Right ventricle myocardium inferior (tissue), 1 donor: ENCODE measurements around the gene ZNF524. TPM values are rescaled to one million over a fixed set of nuclear protein-coding genes. Genes with fewer than 3 reads are reported as not detected.
"Not testable (repeated sequence)": the region's sequence is repeated elsewhere in the genome, so short reads cannot be mapped to it uniquely, and the experiment has no call there.

Source experiments
- ATAC-seq: fragments of 200-7000 bp; cut with Tn5 transposase; one replicate; pipeline ENCODE4 v1.9.1; 2020; ENCODE audit warnings: mild to moderate bottlenecking, moderate library complexity
- DNase-seq: peaks from one replicate; pipeline ENCODE4 v3.0.0; 2021; ENCODE audit errors: missing footprints
- intact Hi-C: fragments of 100-400 bp; cut with DNase I; formaldehyde crosslinking; loops from one replicate; pipeline ENCODE4 v1.11.0; 2022
- long read RNA-seq: library from polyadenylated mRNA; unstranded; transcript quantifications from one replicate; pipeline ENCODE4 v2.0.0, GENCODE V29; 2021
- total RNA-seq: library from RNA; stranded (reverse); fragmentation: NEBNext Ultra II Directional; extraction: Animal tissue kit (Norgen Biotek cat#: 25700); gene quantifications from one replicate; pipeline ENCODE4 v1.2.1, GENCODE V29; 2021
- donor health status: DM: no; HTN: yes; CAD: no; lungs with severe emphysema.

Gene ZNF524, protein sequence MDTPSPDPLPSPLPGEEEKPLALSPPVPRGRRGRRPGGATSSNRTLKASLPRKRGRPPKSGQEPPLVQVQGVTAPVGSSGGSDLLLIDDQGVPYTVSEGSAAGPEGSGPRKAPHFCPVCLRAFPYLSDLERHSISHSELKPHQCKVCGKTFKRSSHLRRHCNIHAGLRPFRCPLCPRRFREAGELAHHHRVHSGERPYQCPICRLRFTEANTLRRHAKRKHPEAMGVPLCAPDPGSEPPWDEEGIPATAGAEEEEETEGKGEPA
- 16.9 TPM for total RNA-seq
- long read RNA-seq, transcript ZNF524-201 (2 exons, 1,102 nt): major isoform, 27 of 28 reads
- long read RNA-seq, partial matches to known transcripts: 0 of 28 reads
- long read RNA-seq, other reads (novel, unspliced or antisense): 0 of 28 reads

DNA sequence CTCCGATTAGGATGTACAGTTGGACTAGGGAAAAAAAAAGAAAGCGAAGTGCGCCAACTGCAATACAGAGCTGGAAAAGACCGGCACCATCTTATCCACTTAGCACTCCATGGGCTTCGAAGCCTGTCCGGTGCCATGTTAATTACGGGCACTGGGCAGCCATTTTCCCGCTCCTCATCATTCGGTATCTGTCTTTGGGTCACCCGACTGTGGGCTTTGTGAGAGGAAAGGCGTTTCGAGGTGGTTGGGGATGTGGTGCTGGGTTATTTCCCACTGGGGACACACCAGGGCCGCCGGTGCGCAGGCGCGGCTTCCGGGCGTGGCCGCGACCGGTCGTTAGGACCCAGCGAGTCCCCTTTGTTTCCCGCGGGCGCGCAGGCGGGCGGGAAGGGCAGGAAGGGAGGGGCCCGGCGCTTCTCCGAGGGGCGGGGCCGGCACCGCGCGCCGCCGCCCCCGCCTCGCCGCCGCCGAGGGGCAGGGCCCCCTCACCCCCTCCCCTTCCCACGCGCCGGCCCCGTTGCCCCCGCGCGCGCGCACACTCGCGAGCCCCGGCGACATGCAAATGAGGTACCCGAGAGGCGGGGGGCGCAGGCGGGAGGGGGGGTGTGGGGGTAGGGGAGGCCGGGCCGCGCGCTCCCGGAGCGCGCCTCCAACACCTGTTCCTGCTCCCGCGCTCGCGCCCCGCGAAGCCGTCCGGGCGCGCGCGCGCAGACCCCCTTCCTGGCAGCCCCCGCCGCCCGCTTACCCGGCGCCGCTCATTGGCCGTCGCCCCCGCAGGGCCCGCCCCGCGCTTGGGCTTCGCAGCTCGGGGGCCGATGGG, at the start of gene ZNF524:
TSS of gene ZNF524 (plus strand) at position 447 of the 820 bp plus-strand sequence. CDS start 1,825 bp downstream, outside the sequence.
- intact Hi-C loops: loop anchor here (2.0 to 10.0 kb wide), 3 partner anchors 19 to 215 kb away; partner anchors contain the start of genes RPL28, TMEM238 and ZNF579
- ATAC-seq: peak; percentile 65
- DNase-seq: peak; percentile 91

DNA sequence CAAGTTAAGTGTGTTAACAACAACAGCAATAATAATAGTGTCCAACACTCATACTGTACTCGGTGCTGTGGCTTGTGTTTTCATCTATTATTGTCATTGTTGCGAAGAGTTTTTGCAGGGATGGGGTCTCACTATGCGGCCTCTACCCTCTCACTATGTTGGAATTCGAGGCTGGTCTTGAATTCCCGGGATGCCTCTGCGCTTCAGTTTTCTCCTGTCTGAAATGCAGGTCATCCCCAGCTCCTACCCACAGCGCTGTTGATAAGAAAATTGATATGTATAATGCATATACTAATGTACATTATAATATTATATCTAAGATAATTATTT, 49.8 kb upstream of the ZNF524 start:
- ATAC-seq: no peak
- intact Hi-C loops: no loop called here

DNA sequence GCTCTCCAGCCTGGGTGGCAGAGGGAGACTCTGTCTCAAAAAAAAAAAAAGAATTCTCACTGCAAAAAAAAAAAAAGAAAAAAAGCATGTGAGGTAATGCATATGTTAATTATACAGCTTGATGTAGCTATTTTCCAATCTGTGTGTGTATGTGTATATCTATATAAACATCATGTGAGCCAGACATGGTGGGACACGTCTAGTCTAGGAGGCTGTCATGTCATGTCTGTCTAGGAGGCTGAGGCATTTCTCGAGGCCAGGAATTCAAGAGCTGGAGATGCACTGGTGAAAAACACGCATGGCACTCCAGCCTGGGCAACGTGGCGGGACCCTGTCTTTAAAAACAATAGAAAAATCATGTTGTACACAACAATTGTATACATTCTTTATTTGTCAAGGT, 47.9 kb upstream of the ZNF524 start:
- ATAC-seq (no peak), DNase-seq (no peak)
- intact Hi-C loops: no loop called here

More for the DNA sequence above, 49.8 kb upstream of the ZNF524 start:
- DNase-seq: no peak

DNA sequence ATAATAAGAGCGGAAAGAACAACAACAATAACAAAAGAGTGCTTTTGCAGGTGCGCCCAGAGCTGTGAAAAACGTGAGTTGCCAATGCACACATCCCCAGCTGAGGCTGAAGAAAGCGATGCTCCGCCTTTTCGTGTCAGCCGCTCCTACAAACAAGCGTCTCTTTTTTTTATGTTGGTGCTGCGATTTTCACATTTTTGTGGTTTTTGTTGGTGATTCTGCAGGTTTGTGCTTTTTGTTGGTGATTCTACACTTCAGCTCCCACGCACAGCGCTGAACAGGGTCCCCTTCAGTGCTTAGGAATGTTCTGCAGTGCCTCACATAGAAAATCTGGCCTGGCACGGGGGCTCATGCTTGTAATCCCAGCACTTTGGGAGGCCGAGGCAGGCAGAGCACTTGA, 47.5 kb upstream of the ZNF524 start:
- no peak for DNase-seq
- intact Hi-C loops: no loop called here
- no peak for ATAC-seq

DNA sequence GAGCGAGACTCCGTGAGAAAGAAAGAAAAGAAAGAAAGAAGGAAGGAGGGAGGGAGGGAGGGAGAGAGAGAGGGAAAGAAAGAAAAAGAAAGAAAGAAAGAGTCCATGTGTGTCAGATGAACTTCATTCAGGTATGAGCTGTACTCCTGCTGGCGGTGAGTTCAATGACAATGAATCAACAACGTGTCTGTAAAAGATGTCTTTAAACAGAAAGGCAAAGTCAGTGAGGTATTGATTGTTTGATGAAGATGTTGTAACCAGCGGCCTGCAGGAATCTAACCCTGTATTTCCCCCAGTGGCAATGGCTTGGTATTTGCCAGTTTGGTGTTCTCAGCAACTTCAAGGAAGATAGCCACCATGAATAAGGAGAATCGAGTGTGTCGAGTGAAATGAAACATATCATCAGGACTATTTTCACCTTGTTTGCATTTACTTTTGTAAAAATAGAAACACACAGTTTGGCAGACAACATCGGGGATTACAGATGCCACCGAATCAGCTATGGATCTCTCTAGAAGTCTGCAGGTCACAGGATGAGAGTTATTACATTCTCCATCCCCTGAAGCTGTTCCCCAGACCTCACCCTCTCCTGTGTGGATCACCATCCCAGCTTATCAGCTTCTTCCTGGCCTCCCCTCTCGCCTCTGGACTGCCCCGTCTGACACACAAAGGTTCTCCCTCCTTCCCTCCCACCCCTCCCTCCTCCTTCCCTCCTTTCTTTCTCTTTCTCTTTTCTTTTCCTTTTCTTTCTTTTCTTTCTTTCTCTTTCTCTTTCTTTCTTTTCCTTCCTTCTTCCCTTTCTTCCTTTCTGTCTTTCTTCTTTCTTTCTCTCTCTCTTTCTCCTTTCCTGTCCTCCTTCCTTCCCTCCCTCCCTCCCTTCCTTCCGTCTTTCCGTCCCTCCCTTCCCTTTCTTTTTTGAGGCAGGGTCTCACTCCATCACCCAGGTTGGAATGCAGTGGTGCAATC, 46.6 kb upstream of the ZNF524 start:
- intact Hi-C loops: no loop called here
- ATAC-seq (no peak), DNase-seq (no peak)

DNA sequence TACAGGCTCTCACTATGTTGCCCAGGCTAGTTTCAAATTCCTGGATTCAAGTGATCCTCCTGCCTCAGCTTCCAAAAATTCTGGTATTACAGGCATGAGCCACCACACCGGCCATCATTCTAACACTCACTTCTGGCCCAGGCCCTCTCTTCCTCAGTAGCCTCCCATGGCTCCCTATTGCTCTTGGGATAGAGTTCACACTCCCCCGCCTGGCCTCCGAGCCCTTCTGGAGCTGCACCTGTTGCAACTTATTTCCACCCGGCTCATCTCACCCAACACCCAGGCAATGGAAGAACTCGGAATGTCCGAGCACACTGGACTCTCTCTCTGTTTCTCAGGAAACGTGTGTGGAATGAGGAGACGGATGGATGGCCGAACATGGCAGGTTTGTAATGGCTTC, 45.8 kb upstream of the ZNF524 start:
- ATAC-seq: no peak
- no peak for DNase-seq
- intact Hi-C loops: no loop called here

DNA sequence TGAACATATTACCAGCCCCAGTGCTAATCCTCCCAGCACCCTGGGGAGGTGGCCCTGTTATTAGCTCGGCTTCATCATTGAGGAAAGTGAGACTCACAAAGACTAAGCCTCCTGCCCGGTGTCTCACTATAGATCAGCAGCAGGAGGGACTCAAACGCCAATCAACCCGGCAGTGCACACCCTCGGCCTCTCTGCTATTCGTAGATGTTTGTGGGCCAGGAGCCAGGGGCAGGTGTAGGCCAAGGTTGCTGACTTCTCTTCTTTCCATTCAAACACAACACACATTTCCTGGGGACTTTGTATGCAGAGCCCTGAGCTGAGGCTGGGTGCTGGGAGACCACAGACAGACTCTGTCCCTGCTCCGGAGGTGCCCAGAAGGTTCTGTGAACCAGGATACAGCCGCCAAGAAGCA, 45.3 kb upstream of the ZNF524 start:
- DNase-seq: no peak
- no peak for ATAC-seq
- intact Hi-C loops: no loop called here

DNA sequence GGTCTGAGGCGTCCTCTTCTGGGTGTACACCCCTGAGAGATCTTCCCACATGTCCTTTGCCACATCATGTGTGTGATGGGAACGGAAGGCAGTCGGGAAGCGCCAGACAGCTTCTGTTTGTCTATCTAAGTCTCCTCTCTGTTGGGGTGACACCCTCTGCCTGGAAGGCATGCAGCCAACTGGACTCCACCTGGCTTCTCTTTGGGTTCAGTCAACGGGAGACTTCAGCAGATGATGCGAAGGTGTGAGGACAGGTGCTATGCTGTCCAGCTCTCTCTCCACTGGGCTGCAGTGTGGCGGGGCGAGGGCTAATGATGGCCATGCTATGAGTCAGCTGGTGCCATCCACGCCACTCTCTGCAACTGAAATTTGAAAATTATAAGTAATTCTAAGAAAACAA, 40.4 kb upstream of the ZNF524 start:
- intact Hi-C loops: no loop called here
- DNase-seq (no peak), ATAC-seq (no peak)

DNA sequence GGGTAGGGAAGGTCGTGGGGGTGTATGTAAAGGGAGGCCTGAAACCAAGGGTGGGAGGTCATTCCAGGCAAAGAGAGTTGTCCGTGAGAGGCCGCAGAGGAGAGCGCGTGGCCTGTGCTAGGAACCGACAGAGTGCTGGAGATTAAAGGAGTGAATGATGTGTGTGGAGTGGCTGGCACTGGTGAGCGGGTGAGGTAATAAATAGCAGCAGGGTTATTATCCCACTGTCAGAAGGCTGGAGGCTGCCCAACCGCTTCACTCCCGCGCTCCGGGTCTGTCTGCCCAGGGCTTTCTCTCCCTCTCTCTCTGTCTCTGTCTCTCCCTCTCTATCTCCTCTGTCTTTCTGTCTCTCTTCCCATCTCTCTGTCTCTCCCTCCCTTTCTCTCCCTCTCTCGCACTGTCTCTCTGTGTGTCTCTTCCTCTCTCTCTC, 36.8 kb upstream of the ZNF524 start:
- ATAC-seq: peak; percentile 90
- intact Hi-C loops: loop anchor here (1.0 kb wide), 1 partner anchor 16 kb away; no protein-coding TSS in a partner anchor
- DNase-seq: peak; percentile 79

DNA sequence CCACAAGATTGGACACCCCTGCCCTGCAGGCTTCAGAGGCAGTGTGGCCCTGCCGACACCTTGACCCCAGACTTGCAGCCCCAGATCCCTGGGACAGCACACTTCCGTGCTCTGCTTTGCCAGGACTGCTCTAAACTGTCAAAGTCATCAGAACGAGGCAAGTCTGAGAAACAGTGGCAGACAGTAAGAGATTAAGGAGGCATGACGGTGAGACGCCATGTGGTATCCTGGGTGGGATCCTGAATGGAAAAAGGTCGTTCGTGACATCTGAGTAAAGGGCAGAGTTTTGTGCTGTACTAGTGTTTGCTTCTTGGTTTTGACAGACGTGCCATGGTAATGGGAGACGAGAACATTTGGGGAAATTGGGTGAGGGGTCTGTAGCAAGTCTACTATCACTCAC, 33.3 kb upstream of the ZNF524 start:
- ATAC-seq (no peak), DNase-seq (no peak)
- intact Hi-C loops: no loop called here

DNA sequence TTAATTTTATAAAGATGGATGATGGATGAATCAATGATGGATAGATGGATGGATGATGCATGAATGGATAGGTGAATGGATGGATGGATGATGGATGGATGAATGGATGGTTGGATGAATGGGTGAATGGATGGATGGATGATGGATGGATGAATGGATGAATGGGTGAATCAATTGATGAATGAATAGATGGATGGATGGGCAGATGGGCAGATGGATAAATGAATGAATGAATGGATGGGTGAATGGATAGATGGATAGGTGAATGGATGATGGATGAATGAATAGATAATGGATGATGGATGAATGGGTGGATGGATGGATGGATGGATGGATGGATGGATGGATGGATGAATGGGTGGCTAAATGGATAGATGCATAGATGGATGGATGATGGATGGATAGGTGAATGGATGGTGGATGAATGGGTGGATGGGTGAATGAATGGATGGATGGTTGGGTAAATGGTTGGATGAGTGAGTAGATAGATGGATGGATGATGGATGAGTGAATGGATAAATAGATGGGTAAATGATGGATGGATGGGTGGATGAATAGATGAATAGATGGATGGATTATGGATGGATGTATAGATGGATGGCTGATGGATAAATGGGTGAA, 32.3 kb upstream of the ZNF524 start:
- intact Hi-C loops: no loop called here
- ATAC-seq (no peak), DNase-seq (no peak)

DNA sequence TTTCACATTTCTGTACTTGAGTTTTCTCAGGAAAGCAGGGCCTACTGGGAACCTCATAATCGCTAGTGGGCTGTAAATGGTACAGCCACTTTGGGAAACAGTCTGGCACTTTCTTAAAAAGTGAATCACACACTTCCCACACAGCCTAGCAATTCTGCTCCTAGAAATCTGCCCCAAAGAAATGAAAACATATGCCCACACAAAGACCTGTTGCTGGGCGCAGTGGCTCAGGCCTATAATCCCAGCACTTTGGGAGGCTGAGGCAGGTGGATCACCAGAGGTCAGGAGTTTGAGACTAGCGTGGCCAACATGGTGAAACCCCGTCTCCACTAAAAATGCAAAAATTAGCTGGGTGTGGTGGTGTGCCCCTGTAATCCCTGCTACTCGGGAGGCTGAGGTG, 30.6 kb upstream of the ZNF524 start:
- ATAC-seq, DNase-seq, intact Hi-C loops: not testable (repeated sequence)

DNA sequence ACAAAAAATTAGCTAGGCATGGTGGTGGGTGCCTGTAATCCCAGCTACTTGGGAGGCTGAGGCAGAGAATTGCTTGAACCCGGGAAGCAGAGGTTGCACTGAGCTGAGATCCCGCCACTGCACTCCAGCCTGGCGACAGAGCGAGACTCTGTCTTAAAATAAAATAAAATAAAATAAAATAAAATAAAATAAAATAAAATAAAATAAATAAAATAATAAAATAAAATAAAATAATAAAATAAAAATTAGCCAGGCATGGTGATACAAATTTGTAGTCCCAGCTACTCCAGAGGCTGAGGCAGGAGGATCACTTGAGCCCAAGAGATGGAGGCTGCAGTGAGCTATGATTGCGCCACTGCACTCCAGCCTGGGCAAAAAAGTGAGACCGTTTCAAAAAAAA, 26.2 kb upstream of the ZNF524 start:
- ATAC-seq, DNase-seq, intact Hi-C loops: not testable (repeated sequence)

DNA sequence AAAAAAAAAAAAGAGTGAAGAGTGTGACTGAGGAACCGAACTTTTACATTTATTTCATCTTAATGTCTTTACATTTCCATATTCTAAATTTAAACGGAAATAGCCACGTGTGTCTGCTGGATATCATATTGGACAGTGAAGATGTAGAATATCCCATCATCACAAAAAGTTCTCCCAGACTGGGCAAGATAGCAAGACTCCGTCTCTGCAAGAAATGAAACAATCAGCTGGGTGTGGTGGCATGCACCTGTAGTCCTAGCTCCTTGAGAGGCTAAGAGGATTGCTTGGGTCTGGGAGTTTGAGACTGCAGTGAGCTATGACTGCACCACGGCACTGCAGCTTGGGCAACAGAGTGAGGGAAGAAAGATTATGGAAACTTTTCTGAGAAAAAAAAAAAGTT, 23.3 kb upstream of the ZNF524 start:
- intact Hi-C loops: no loop called here
- DNase-seq (no peak), ATAC-seq (no peak)

DNA sequence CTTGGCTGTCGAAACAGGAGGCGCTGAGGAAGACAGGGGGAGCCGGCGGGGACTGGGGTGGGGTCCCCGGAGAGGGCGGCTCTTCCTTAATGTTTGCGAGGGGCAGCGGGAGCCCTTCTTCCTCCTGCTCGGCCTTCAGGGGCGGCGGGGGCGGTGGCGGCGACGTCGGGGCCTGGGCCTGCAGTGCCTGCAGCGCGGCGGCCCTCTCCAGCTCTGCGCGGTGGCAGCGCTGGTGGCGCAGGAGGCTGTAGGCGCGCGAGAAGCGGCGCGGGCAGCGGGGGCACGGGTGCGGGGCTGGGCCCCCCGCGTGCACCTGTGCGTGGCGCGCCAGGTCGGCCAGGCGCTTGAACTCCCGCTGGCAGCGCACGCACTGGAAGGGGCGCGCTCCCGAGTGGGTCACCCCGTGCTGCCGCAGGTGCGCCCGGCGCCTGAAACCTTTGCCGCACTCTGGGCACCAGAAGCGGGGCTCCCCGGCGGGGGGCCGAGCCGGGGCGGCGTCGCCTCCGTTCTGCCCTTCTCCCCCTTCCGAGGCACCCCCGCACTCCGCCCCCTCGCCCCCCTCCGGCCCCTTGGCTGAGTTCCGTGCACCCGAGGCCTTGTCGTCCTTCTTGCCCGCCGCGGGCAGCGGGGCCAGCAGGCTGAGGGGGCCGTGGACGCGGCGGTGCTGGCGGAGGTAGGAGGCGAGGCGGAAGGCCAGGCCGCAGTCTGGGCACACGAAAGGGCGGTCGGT, 21.9 kb upstream of the ZNF524 start:
- DNase-seq (no peak), ATAC-seq (no peak)
- intact Hi-C loops: no loop called here

DNA sequence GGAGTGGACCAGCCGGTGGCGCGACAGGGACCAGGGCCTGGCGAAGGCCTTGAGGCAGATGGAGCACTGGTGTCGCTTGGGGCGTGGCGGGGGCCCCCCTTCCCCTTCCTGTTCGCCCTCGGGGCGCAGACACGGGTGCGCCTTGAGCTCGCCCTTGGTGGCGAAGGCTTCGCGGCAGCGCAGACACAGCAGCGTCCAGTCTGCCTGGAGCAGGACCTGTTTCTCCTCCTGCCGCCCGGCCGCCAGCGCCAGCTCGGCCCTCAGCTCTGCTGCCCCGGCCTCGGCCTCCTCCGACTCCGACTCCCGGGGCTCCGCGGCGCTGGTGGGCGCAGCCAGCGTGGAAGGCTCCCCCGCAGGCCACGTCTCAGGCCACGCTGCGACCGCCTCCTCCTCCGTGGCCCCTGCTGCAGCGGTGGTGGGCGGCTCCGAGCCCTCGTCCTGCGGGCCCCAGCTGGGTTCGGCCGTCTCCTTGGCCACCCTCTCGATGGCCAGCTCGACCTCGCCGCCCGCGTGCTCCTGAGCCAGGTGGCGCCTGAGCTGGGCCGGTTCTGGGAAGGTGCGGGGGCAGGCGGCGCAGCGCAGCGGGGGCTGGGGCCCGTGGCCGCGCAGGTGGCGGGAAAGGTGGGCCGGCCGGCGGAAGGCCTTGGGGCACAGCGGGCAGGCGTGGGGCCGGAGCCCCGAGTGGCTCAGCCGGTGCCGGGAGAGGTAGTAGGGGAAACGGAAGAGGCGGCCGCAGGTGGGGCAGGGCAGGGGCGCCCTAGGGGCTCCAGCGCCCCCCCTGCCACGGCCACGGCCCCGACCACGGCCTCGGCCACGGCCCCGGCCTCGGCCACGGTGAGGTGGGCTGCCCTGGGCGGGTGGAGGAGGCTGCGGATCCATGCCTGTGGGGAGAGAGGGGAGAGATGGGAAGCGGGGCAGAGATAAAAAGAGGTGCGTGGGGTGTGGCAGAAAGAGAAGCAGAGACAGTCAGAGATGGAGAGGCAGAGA, 21.0 kb upstream of the ZNF524 start:
- DNase-seq (no peak), ATAC-seq (no peak)
- intact Hi-C loops: no loop called here
